Measurements from ENCODE around the gene ZNF783.

DNA sequence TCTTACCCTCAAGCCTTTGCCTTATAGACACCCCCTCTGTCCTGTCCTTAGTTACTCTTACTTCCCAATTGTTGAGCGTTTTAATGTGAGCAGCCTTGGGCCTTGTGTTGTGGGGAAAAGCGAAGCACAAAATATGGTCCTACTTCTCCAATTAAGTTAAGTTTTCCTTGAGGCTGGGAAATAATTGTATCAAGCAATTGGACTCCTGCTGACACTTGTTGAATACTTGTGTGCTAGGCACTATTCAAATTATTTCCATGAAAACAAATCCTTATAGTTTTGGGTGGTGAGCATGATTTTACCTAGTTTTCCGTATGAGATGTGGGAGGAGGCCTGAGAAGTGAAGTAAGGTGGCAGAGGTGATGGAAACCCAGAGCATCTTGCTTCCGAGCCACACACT, 5.4 kb upstream of the ZNF783 start:
- TF ChIP-seq, protein P1, sequence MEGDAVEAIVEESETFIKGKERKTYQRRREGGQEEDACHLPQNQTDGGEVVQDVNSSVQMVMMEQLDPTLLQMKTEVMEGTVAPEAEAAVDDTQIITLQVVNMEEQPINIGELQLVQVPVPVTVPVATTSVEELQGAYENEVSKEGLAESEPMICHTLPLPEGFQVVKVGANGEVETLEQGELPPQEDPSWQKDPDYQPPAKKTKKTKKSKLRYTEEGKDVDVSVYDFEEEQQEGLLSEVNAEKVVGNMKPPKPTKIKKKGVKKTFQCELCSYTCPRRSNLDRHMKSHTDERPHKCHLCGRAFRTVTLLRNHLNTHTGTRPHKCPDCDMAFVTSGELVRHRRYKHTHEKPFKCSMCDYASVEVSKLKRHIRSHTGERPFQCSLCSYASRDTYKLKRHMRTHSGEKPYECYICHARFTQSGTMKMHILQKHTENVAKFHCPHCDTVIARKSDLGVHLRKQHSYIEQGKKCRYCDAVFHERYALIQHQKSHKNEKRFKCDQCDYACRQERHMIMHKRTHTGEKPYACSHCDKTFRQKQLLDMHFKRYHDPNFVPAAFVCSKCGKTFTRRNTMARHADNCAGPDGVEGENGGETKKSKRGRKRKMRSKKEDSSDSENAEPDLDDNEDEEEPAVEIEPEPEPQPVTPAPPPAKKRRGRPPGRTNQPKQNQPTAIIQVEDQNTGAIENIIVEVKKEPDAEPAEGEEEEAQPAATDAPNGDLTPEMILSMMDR (IDR thresholded peaks at IDR 0.05; ENCODE audit: insufficient read depth, low read length, poor library complexity, severe bottlenecking): no peak
- TF ChIP-seq EZH2phosphoT487 (conservative IDR thresholded peaks at IDR 0.05; ENCODE audit: low read length): no peak

Measured in SU-DHL-6 (cell line).